ENCODE data around the gene ANKRD60. TPM values are rescaled to one million over a fixed set of nuclear protein-coding genes. Genes with fewer than 3 reads are reported as not detected.

ANKRD60 gene
- polyA plus RNA-seq, 2 of the 4 experiments (the other 2 are of a cell fraction) = not detected

GRCh38 chr20:58225452-58226200 lies 2.8 kb downstream of the ANKRD60 start:
- ATAC-seq = peak in 1 of 2 experiments; percentile 42; a peak in 3 of 6 replicates
- POLR2A ChIA-PET = no interaction called here
- Histone ChIP-seq H3K27ac (no peak overlapping the region), H3K4me3 (no peak overlapping the region), H3K9me3 (no peaks in the 10 kb centered on the region), H3K4me1 (no peaks in the 10 kb centered on the region), H3K4me2 (no peak overlapping the region)
- no peak for FAIRE-seq
- WGBS (ENCODE audit: missing lambda C conversion rate) = 61% methylated on average over 15 of the region's 15 CpGs
- TF ChIP-seq KDM1A (IDR thresholded peaks at IDR 0.05; ENCODE audit: low read depth) (no peak), RARB (CRISPR knock-in tag; IDR thresholded peaks at IDR 0.05) (no peak), SREBF2 (IDR thresholded peaks at IDR 0.05) (no peak), KDM5A (IDR thresholded peaks at IDR 0.05) (no peak), RFX5 (IDR thresholded peaks at IDR 0.05) (no peak), CTCF (IDR thresholded peaks at IDR 0.05) (no peak), CHD2 (IDR thresholded peaks at IDR 0.05; ENCODE audit: low read length, partially characterized antibody) (no peak), EHMT2 (IDR thresholded peaks at IDR 0.05; ENCODE audit: low read depth) (no peak)
- no peak for DNase-seq (ENCODE audit: low read depth in 1 of 2, low spot score in 1 of 2)
- CTCF ChIA-PET = interaction anchor here (0.6 to 4.5 kb wide), 4 partner anchors 10 to 1596 kb away, joined by 3 to 30 read pairs (median 16); partner anchors contain the start of gene TFAP2C

GRCh38 chr20:58224974-58225373 lies 3.5 kb downstream of the ANKRD60 start:
- CTCF ChIA-PET = interaction anchor here (0.6 to 4.5 kb wide), 5 partner anchors 8 to 1596 kb away, joined by 3 to 30 read pairs (median 3); partner anchors contain the start of gene TFAP2C
- DNase-seq (ENCODE audit: low read depth in 1 of 2, low spot score in 1 of 2) = no peak
- POLR2A ChIA-PET = no interaction called here

More at GRCh38 chr20:58224974-58225373, 3.5 kb downstream of the ANKRD60 start:
- no peak for ATAC-seq
- H3K4me3 ChIP-seq = no peak overlapping the region
- H3K27ac ChIP-seq = no peak overlapping the region
- no peak for FAIRE-seq
- no peaks in the 10 kb centered on the region for H3K4me1 ChIP-seq
- peaks cover 4% of the 10 kb centered on the region; the same call in 1 of the 3 replicates for H3K9me3 ChIP-seq
- WGBS (ENCODE audit: missing lambda C conversion rate) = 67% methylated on average over 5 of the region's 5 CpGs
- H3K4me2 ChIP-seq = no peak overlapping the region
- TF ChIP-seq RARB (CRISPR knock-in tag; IDR thresholded peaks at IDR 0.05) (no peak), HOXB13 (CRISPR knock-in tag; IDR thresholded peaks at IDR 0.05; ENCODE audit: low read depth) (no peak), JUNB (IDR thresholded peaks at IDR 0.05) (no peak), ZC3H11A (IDR thresholded peaks at IDR 0.05) (no peak), RAD21 (conservative IDR thresholded peaks at IDR 0.05 in 1 of 2, IDR thresholded peaks at IDR 0.05 in 1 of 2) (no peak), REST (IDR thresholded peaks at IDR 0.05) (no peak), BCL3 (IDR thresholded peaks at IDR 0.05) (no peak), HES2 (IDR thresholded peaks at IDR 0.05) (no peak), TP53 (CRISPR knock-in tag; IDR thresholded peaks at IDR 0.05) (no peak), HDAC2 (IDR thresholded peaks at IDR 0.05) (no peak), E2F6 (IDR thresholded peaks at IDR 0.05; ENCODE audit: borderline replicate concordance, low read depth) (no peak), EHF (CRISPR knock-in tag; IDR thresholded peaks at IDR 0.05) (no peak), RNF2 (IDR thresholded peaks at IDR 0.05; ENCODE audit: borderline replicate concordance, low read depth) (no peak), TFCP2L1 (CRISPR knock-in tag; IDR thresholded peaks at IDR 0.05) (no peak), CBX8 (IDR thresholded peaks at IDR 0.05) (no peak), RFX5 (IDR thresholded peaks at IDR 0.05) (no peak), MAFK (IDR thresholded peaks at IDR 0.05; ENCODE audit: partially characterized antibody) (no peak), ZFP36 (IDR thresholded peaks at IDR 0.05; ENCODE audit: borderline replicate concordance, partially characterized antibody) (no peak)

Measured in A549 (cell line).